Mucosa of rectum (tissue), 2 donors: Measurements from ENCODE around the gene PLXNA4.

ENCODE experiments used
- H3K27ac ChIP-seq, 2 donors: one replicate each; pipeline ENCODE4 v1.7.0; 2013; ENCODE audit warnings: inconsistent platforms in 2 of 2, low read depth in 2 of 2, low read length in 2 of 2
- H3K27me3 ChIP-seq, 2 donors: one replicate each; pipeline ENCODE4 v1.7.0; 2013; ENCODE audit warnings: low read length in 2 of 2; ENCODE audit not compliant: control insufficient read depth in 2 of 2, insufficient read depth in 2 of 2
- H3K36me3 ChIP-seq, 2 donors: one replicate each; pipeline ENCODE4 v1.7.0; 2013; ENCODE audit warnings: low read length in 2 of 2; ENCODE audit not compliant: control insufficient read depth in 2 of 2, insufficient read depth in 2 of 2
- H3K4me1 ChIP-seq, 2 donors: one replicate each; pipeline ENCODE4 v1.7.0; 2013; ENCODE audit warnings: low read length in 2 of 2, mild to moderate bottlenecking in 1 of 2; ENCODE audit not compliant: control insufficient read depth in 2 of 2, insufficient read depth in 2 of 2
- H3K4me3 ChIP-seq, 2 donors: one replicate each; pipeline ENCODE4 v1.7.0; 2013; ENCODE audit warnings: low read length in 2 of 2
- H3K9ac ChIP-seq, 2 donors: one replicate each; pipeline ENCODE4 v1.7.0; 2013; ENCODE audit warnings: low read length in 2 of 2, low read depth in 1 of 2, mild to moderate bottlenecking in 1 of 2
- H3K9me3 ChIP-seq, 2 donors: one replicate each; pipeline ENCODE4 v1.7.0; 2013; ENCODE audit warnings: low read length in 2 of 2; ENCODE audit not compliant: control insufficient read depth in 2 of 2
- donor health status: healthy.
- donor health status: Normal muscosa, but diverticular disease.

Gene PLXNA4

GRCh38 chr7:132425942-132426341 is 150.3 kb downstream of the PLXNA4 start:
- no peak overlapping the region for H3K4me3 ChIP-seq
- H3K9me3 ChIP-seq = no peaks in the 10 kb centered on the region
- peaks cover 0 to 1% of the 10 kb centered on the region in 2 donors for H3K27me3 ChIP-seq
- peaks cover 0 to 12% of the 10 kb centered on the region in 2 donors for H3K4me1 ChIP-seq
- no peaks in the 10 kb centered on the region for H3K36me3 ChIP-seq
- no peak overlapping the region for H3K27ac ChIP-seq
- no peak overlapping the region for H3K9ac ChIP-seq

GRCh38 chr7:132424821-132425724 is 151.2 kb downstream of the PLXNA4 start:
- peaks cover 0 to 1% of the 10 kb centered on the region in 2 donors for H3K27me3 ChIP-seq
- peaks cover 0 to 4% of the 10 kb centered on the region in 2 donors for H3K4me1 ChIP-seq
- no peaks in the 10 kb centered on the region for H3K9me3 ChIP-seq
- H3K36me3 ChIP-seq = no peaks in the 10 kb centered on the region
- H3K4me3 ChIP-seq = no peak overlapping the region
- no peak overlapping the region for H3K27ac ChIP-seq
- H3K9ac ChIP-seq = no peak overlapping the region

GRCh38 chr7:132424277-132424676 is 152.0 kb downstream of the PLXNA4 start:
- no peaks in the 10 kb centered on the region for H3K9me3 ChIP-seq
- peaks cover 0 to 1% of the 10 kb centered on the region in 2 donors for H3K27me3 ChIP-seq
- H3K9ac ChIP-seq = no peak overlapping the region
- H3K36me3 ChIP-seq = no peaks in the 10 kb centered on the region
- no peak overlapping the region for H3K4me3 ChIP-seq
- H3K27ac ChIP-seq = no peak overlapping the region
- no peaks in the 10 kb centered on the region for H3K4me1 ChIP-seq

GRCh38 chr7:132423594-132424200 is 152.6 kb downstream of the PLXNA4 start:
- Histone ChIP-seq H3K4me3 (no peak overlapping the region), H3K27me3 (peaks cover 0 to under 1% of the 10 kb centered on the region in 2 donors), H3K27ac (no peak overlapping the region), H3K36me3 (no peaks in the 10 kb centered on the region), H3K4me1 (no peaks in the 10 kb centered on the region), H3K9ac (no peak overlapping the region), H3K9me3 (no peaks in the 10 kb centered on the region)

- no peak overlapping the region for H3K27ac ChIP-seq
Observed at GRCh38 chr7:132422502-132423111, 153.7 kb downstream of the PLXNA4 start.

GRCh38 chr7:132420527-132420926 is 155.7 kb downstream of the PLXNA4 start:
- Histone ChIP-seq H3K4me3 (no peak overlapping the region), H3K27me3 (no peaks in the 10 kb centered on the region), H3K4me1 (no peaks in the 10 kb centered on the region), H3K9ac (no peak overlapping the region), H3K36me3 (no peaks in the 10 kb centered on the region), H3K27ac (no peak overlapping the region), H3K9me3 (no peaks in the 10 kb centered on the region)

More at GRCh38 chr7:132422502-132423111, 153.7 kb downstream of the PLXNA4 start:
- H3K9me3 ChIP-seq = no peaks in the 10 kb centered on the region
- no peaks in the 10 kb centered on the region for H3K27me3 ChIP-seq
- no peak overlapping the region for H3K4me3 ChIP-seq
- no peaks in the 10 kb centered on the region for H3K4me1 ChIP-seq
- H3K36me3 ChIP-seq = no peaks in the 10 kb centered on the region
- H3K9ac ChIP-seq = no peak overlapping the region

DNA sequence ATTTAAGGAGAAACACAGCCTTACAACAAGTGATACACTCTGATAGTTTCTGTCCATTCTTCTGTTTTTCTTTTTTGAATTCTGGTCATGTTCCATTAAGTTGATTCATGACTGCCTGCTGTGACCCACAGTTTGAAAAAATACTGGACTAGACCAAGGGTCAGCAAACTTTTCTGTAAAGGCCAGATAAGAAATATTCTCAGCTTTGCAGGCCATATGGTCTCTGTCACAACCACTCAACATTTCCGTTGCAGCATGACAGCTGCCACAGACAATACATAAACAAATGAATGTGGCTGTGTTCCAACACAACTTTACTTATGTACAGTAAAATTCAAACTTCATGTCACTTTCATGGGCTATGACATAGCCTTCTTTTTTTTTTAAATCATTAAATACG is 156.7 kb downstream of the PLXNA4 start:
- no peak overlapping the region for H3K9ac ChIP-seq
- no peaks in the 10 kb centered on the region for H3K27me3 ChIP-seq
- no peak overlapping the region for H3K27ac ChIP-seq
- H3K4me1 ChIP-seq = no peaks in the 10 kb centered on the region
- H3K36me3 ChIP-seq = no peaks in the 10 kb centered on the region
- H3K9me3 ChIP-seq = no peaks in the 10 kb centered on the region
- H3K4me3 ChIP-seq = no peak overlapping the region

DNA sequence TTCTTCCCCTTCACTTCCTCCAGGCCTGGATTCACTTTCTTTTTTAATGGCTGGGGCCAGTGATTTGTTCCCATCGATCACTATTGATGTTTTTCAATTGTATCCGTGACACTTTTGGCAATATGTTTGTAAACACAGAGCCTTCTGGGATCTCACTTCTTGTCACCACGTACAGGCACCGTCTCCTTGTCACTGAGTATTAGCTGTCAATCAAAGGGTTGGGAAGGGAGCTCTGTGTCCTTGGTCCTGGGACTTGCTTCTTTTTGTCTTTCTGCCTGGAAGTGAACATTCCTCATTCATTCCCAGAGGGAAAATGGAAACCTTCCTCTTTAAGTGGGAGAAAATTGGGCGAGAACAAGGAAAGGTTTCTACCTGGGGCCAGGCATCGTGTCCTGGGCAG is 157.4 kb downstream of the PLXNA4 start:
- Histone ChIP-seq H3K36me3 (no peaks in the 10 kb centered on the region), H3K9ac (no peak overlapping the region), H3K9me3 (no peaks in the 10 kb centered on the region), H3K4me1 (no peaks in the 10 kb centered on the region), H3K27ac (no peak overlapping the region), H3K4me3 (no peak overlapping the region), H3K27me3 (no peaks in the 10 kb centered on the region)

DNA sequence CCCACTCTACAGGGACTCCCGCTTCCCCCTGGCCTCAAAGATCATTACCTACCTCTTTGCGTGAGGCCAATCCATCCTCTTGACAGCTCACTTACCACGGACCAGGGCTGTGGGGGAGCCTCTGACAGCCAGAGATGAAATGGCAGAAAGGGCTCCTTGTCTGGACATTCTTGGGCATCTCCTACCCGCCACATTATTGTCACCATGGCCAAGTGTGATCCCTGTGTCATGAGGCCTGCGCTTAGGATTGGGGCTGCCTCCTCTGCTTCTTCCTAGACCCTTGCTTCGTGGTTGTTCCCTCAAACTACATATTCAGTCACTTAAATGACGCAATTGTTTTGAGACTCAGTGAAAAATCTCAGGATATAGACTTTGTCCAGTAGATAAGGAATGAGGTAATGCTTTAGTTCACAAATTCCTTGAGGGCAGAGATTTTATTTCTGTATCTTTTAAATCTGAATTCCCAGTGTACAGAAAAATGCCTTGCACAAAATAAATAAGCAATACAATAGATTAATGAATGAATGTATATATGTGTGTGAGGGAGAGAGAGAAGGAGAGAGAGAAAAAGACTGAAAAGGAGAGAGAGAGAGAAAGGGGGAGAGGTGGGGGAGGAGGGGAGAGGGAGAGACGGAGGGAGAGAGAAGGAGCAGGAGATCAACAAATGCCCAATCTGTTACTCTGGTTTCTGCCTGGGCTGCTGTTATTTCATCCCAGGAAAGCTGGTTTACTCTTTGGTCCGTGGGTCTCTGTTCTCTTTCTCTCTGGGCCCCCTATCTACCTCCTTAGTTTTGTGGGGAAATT is 159.0 kb downstream of the PLXNA4 start:
- Histone ChIP-seq H3K4me1 (no peaks in the 10 kb centered on the region), H3K27ac (no peak overlapping the region), H3K27me3 (no peaks in the 10 kb centered on the region), H3K36me3 (no peaks in the 10 kb centered on the region), H3K9ac (no peak overlapping the region), H3K9me3 (no peaks in the 10 kb centered on the region), H3K4me3 (no peak overlapping the region)
